ENCODE data around the gene EMP2.

The EMP2 gene

DNA sequence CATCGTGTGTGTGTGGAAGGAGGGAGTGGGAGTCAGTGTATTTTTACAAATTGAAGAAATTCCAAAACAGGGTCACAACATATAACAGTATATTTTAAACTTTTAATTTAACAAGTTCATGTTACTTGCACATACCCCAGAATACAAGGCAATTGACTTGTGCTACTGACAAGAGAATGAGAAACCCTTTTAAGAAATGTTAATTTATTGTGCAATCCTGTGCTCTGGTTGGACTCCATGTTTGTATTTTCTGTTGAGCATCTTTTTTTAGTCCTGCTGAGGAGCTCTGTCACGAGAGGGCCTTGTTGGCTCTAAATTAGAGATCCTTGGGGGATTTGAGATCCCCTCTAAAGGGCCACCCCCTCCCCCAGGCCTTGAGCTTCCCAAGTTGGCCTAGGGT is 1.1 kb upstream of the EMP2 start:
- Histone ChIP-seq H3K36me3 (replicated peaks; ENCODE audit: low read depth, low read length) (no peaks in the 10 kb centered on the region), H3K79me2 (ENCODE audit: low read length) (no peaks in the 10 kb centered on the region), H3K4me1 (ENCODE audit: low read length) (no peaks in the 10 kb centered on the region), H3K4me3 (ENCODE audit: low read length) (no peak overlapping the region), H3K9me3 (ENCODE audit: insufficient read depth, low read length) (no peaks in the 10 kb centered on the region), H3K9ac (ENCODE audit: low read length) (no peak overlapping the region), H3K4me2 (ENCODE audit: low read length) (no peak overlapping the region), H4K20me1 (ENCODE audit: insufficient read depth, low read length) (no peaks in the 10 kb centered on the region), H3K27me3 (ENCODE audit: low read depth, low read length) (peaks cover 31% of the 10 kb centered on the region), H2AFZ (ENCODE audit: low read depth, low read length) (no peak overlapping the region), H3K27ac (ENCODE audit: low read length) (no peak overlapping the region)
- TF ChIP-seq, protein P1, sequence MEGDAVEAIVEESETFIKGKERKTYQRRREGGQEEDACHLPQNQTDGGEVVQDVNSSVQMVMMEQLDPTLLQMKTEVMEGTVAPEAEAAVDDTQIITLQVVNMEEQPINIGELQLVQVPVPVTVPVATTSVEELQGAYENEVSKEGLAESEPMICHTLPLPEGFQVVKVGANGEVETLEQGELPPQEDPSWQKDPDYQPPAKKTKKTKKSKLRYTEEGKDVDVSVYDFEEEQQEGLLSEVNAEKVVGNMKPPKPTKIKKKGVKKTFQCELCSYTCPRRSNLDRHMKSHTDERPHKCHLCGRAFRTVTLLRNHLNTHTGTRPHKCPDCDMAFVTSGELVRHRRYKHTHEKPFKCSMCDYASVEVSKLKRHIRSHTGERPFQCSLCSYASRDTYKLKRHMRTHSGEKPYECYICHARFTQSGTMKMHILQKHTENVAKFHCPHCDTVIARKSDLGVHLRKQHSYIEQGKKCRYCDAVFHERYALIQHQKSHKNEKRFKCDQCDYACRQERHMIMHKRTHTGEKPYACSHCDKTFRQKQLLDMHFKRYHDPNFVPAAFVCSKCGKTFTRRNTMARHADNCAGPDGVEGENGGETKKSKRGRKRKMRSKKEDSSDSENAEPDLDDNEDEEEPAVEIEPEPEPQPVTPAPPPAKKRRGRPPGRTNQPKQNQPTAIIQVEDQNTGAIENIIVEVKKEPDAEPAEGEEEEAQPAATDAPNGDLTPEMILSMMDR (IDR thresholded peaks at IDR 0.05; ENCODE audit: low read depth, low read length): no peak
- TF ChIP-seq EZH2phosphoT487 (IDR thresholded peaks at IDR 0.05; ENCODE audit: low read depth): no peak

DNA sequence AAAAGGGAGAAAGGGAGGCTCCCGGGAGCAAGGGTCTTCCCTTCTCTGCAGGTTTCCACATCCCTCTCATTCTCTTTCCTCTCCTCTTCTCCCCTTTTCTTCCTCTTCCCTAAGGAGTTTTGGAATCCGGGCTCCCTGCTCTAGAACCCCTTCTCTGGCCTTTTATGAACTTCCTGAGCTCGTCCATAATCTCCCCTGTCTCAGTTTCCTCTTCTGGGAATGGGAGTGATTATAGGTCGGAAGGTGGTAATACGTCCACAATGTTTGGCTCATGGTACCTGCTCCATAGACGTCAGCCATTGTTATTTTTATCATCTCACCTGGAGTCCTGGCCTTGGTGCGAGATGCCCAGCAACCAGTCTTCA is 467 bp upstream of the EMP2 start:
- H3K4me2 ChIP-seq (ENCODE audit: low read length): no peak overlapping the region
- H3K4me1 ChIP-seq (ENCODE audit: low read length): peaks cover under 1% of the 10 kb centered on the region; the same call in 1 of the 2 replicates
- H3K79me2 ChIP-seq (ENCODE audit: low read length): no peaks in the 10 kb centered on the region
- peaks cover 31% of the 10 kb centered on the region for H3K27me3 ChIP-seq (ENCODE audit: low read depth, low read length)
- no peaks in the 10 kb centered on the region for H4K20me1 ChIP-seq (ENCODE audit: insufficient read depth, low read length)
- H3K27ac ChIP-seq (ENCODE audit: low read length): no peak overlapping the region
- H3K9me3 ChIP-seq (ENCODE audit: insufficient read depth, low read length): no peaks in the 10 kb centered on the region
- H3K36me3 ChIP-seq (replicated peaks; ENCODE audit: low read depth, low read length): no peaks in the 10 kb centered on the region
- H3K4me3 ChIP-seq (ENCODE audit: low read length): no peak overlapping the region
- no peak overlapping the region for H2AFZ ChIP-seq (ENCODE audit: low read depth, low read length)
- no peak overlapping the region for H3K9ac ChIP-seq (ENCODE audit: low read length)
- no peak for TF ChIP-seq EZH2phosphoT487 (IDR thresholded peaks at IDR 0.05; ENCODE audit: low read depth)
- TF ChIP-seq, protein P1 (IDR thresholded peaks at IDR 0.05; ENCODE audit: low read depth, low read length): no peak

DNA sequence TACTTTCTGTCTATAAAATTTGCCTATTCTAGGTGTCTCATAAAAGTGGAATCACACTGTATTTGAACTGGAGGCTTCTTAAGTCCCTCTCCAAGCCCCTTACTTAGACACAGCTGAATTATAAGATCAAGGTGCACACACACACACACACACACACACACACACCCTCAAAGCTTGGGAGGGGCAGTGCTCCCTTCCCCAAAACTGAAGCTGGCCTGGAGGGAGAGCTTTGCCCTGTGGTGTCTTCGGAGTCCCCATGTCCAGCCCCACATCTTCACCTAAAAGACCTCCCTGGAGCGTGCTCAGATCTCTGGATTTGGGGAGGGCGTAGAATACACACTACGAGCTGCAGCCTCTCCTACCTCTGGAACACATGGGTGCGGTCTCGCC is 828 bp downstream of the EMP2 start:
- Histone ChIP-seq H3K9ac (ENCODE audit: low read length) (no peak overlapping the region), H3K79me2 (ENCODE audit: low read length) (no peaks in the 10 kb centered on the region), H2AFZ (ENCODE audit: low read depth, low read length) (no peak overlapping the region), H3K4me1 (ENCODE audit: low read length) (peaks cover 5% of the 10 kb centered on the region; the same call in 1 of the 2 replicates), H4K20me1 (ENCODE audit: insufficient read depth, low read length) (no peaks in the 10 kb centered on the region), H3K4me3 (ENCODE audit: low read length) (no peak overlapping the region), H3K36me3 (replicated peaks; ENCODE audit: low read depth, low read length) (no peaks in the 10 kb centered on the region), H3K27me3 (ENCODE audit: low read depth, low read length) (peaks cover 23% of the 10 kb centered on the region), H3K4me2 (ENCODE audit: low read length) (no peak overlapping the region), H3K9me3 (ENCODE audit: insufficient read depth, low read length) (no peaks in the 10 kb centered on the region), H3K27ac (ENCODE audit: low read length) (no peak overlapping the region)
- TF ChIP-seq, protein P1 (IDR thresholded peaks at IDR 0.05; ENCODE audit: low read depth, low read length): no peak
- no peak for TF ChIP-seq EZH2phosphoT487 (IDR thresholded peaks at IDR 0.05; ENCODE audit: low read depth)

DNA sequence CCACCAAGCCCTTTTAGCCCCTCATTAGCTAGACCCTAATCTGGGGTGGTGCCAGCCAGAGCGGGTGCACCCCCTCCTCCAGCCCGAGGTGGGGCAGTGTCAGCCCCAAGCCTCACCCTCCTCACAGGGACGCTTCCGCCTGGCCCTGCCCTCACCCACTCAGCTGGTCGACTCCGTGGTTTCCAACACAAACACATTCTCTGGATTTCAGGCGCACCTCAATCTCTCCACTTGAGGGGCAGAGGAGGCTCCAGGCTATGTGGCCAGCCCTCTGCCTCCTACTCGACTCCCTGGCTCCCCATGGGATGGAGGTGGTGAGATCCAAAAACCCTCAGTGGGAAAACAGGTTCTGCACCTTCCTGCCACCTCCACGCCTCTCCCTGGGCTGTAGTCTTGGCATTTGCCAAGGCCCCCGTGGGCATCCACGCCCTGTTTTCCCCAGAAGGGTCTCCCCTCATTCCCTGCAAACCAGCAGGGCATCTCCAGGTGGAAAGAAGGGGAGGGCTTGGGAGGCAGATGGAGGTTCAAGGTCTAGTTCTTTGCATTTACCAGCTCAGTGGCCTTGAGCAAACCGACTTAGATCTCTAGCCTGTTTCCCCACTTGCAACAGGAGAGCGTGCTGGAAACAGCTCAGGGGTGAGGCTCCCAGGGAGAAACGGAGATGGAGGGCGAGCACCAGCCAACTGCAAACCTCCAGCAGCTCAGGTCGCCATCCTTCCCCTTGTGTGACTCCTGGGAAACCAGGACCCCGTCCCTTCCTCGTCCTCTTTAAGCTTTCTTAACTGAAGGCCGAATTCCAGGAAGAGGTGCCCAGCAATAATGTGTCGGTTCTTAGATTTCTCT is 1.7 kb downstream of the EMP2 start:
- Histone ChIP-seq H3K27ac (ENCODE audit: low read length) (no peak overlapping the region), H3K9ac (ENCODE audit: low read length) (no peak overlapping the region), H3K4me1 (ENCODE audit: low read length) (peaks cover 5% of the 10 kb centered on the region; the same call in 1 of the 2 replicates), H3K4me2 (ENCODE audit: low read length) (no peak overlapping the region), H3K36me3 (replicated peaks; ENCODE audit: low read depth, low read length) (no peaks in the 10 kb centered on the region), H3K9me3 (ENCODE audit: insufficient read depth, low read length) (no peaks in the 10 kb centered on the region), H4K20me1 (ENCODE audit: insufficient read depth, low read length) (no peaks in the 10 kb centered on the region), H3K4me3 (ENCODE audit: low read length) (no peak overlapping the region), H3K27me3 (ENCODE audit: low read depth, low read length) (peaks cover 17% of the 10 kb centered on the region), H3K79me2 (ENCODE audit: low read length) (no peaks in the 10 kb centered on the region), H2AFZ (ENCODE audit: low read depth, low read length) (no peak overlapping the region)
- no peak for TF ChIP-seq EZH2phosphoT487 (IDR thresholded peaks at IDR 0.05; ENCODE audit: low read depth)
- TF ChIP-seq, protein P1 (IDR thresholded peaks at IDR 0.05; ENCODE audit: low read depth, low read length): no peak

Measured in OCI-LY3 (cell line).